Lower lobe of right lung (tissue), 2 donors: Measurements from ENCODE around the gene WDR7. TPM values are rescaled to one million over a fixed set of nuclear protein-coding genes. Genes with fewer than 3 reads are reported as not detected.

Experiments used
- ATAC-seq, 2 donors: fragments of 200-7000 bp; cut with Tn5 transposase; one replicate each; pipeline ENCODE4 v1.9.1; 2020 to 2022; ENCODE audit warnings: mild to moderate bottlenecking in 2 of 2, moderate library complexity in 2 of 2
- DNase-seq: peaks from one replicate; pipeline ENCODE4 v3.0.0-alpha.2; 2020
- H3K27ac ChIP-seq: fragments of 200-600 bp; one replicate; pipeline ENCODE4 v1.8.0; 2022
- H3K27me3 ChIP-seq: fragments of 200-600 bp; one replicate; pipeline ENCODE4 v1.8.0; 2022; ENCODE audit warnings: low read depth
- H3K36me3 ChIP-seq: fragments of 200-600 bp; one replicate; pipeline ENCODE4 v1.8.0; 2022; ENCODE audit warnings: mild to moderate bottlenecking
- H3K4me1 ChIP-seq: fragments of 200-600 bp; one replicate; pipeline ENCODE4 v1.8.0; 2022
- H3K4me3 ChIP-seq: fragments of 200-600 bp; one replicate; pipeline ENCODE4 v1.8.0; 2022; ENCODE audit warnings: mild to moderate bottlenecking
- H3K9me3 ChIP-seq: fragments of 200-600 bp; one replicate; pipeline ENCODE4 v1.8.0; 2022
- CTCF ChIP-seq: fragments of 200-600 bp; IDR thresholded peaks from one replicate; pipeline ENCODE4 v1.8.0; 2022; ENCODE audit warnings: antibody characterized with exemption, mild to moderate bottlenecking
- intact Hi-C: fragments of 100-400 bp; cut with DNase I; formaldehyde crosslinking; loops from one replicate; pipeline ENCODE4 v1.11.0; 2022
- total RNA-seq: library from RNA; stranded (reverse); fragmentation: NEBNext Ultra II Directional; extraction: Animal tissue kit (Norgen Biotek cat#: 25700); gene quantifications from one replicate; pipeline ENCODE4 v1.2.1, GENCODE V29; 2021
- donor health status: DM: no; HTN: yes; CAD: no; lungs with severe emphysema.

WDR7 gene
- total RNA-seq, 1 donor from 2014 or later, result 29.1 TPM

GRCh38 chr18:56995579-56996188 lies 344.5 kb downstream of the WDR7 start:
- Histone ChIP-seq H3K9me3 (no peaks in the 10 kb centered on the region), H3K4me3 (no peak overlapping the region), H3K27me3 (no peaks in the 10 kb centered on the region), H3K27ac (no peak overlapping the region), H3K36me3 (no peaks in the 10 kb centered on the region), H3K4me1 (no peaks in the 10 kb centered on the region)
- TF ChIP-seq CTCF, result no peak
- intact Hi-C loops, result no loop called here
- no peak for DNase-seq
- no peak for ATAC-seq

GRCh38 chr18:56997200-56997599 lies 346.0 kb downstream of the WDR7 start:
- no peak for ATAC-seq
- intact Hi-C loops, result no loop called here
- Histone ChIP-seq H3K9me3 (no peaks in the 10 kb centered on the region), H3K4me1 (no peaks in the 10 kb centered on the region), H3K27ac (no peak overlapping the region), H3K4me3 (no peak overlapping the region), H3K27me3 (no peaks in the 10 kb centered on the region), H3K36me3 (no peaks in the 10 kb centered on the region)
- no peak for TF ChIP-seq CTCF
- DNase-seq, result no peak

DNA sequence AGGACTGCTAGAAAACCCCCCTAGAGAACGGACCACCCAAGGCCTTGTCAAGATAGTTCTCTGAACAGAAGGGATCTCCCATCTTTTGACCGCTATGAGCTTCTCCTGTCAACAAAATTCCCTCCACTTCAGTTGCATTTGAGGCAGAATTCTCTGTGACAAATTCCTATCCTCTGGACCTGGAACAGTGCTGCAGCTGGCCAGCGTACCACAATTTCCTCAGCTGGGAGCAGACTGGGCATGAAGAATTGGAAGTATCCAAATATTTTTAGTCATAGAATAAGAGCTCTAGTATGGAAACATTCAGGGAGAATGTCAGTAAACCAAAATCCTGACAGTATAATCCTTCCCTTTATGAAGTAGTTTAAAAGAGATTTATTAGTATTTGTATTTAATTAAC lies 348.7 kb downstream of the WDR7 start:
- no peak overlapping the region for H3K27ac ChIP-seq
- H3K36me3 ChIP-seq, result no peaks in the 10 kb centered on the region
- intact Hi-C loops, result no loop called here
- DNase-seq, result no peak
- TF ChIP-seq CTCF, result no peak
- no peaks in the 10 kb centered on the region for H3K9me3 ChIP-seq
- H3K27me3 ChIP-seq, result no peaks in the 10 kb centered on the region
- peaks cover 2% of the 10 kb centered on the region for H3K4me1 ChIP-seq
- H3K4me3 ChIP-seq, result no peak overlapping the region
- ATAC-seq, result no peak

DNA sequence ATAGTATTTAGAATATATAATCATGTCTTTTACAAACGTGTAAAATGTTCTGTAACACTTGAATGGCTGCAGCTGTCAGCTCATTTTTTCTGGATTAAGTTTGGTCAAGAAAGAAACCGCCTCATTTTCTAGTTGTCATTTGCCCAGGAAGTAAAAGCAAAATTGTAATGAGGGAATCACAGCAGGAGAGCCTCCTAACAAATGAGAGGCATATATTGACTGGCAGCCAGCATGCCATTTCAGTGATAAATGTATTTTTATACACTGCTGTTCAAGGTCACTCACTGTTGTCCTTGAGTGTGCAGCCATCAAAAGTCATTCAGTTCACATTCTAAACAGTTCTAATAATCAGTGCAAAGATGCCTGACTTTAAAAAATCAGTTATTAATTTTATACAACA lies 351.5 kb downstream of the WDR7 start:
- H3K27ac ChIP-seq, result no peak overlapping the region
- intact Hi-C loops, result no loop called here

GRCh38 chr18:57003342-57003741 lies 352.2 kb downstream of the WDR7 start:
- intact Hi-C loops, result no loop called here
- TF ChIP-seq CTCF, result no peak
- Histone ChIP-seq H3K27me3 (no peaks in the 10 kb centered on the region), H3K9me3 (no peaks in the 10 kb centered on the region), H3K27ac (no peak overlapping the region), H3K4me3 (no peak overlapping the region), H3K4me1 (peaks cover 7% of the 10 kb centered on the region), H3K36me3 (no peaks in the 10 kb centered on the region)
- DNase-seq (no peak), ATAC-seq (no peak)

More for the DNA sequence above, 351.5 kb downstream of the WDR7 start:
- H3K4me3 ChIP-seq, result no peak overlapping the region
- no peaks in the 10 kb centered on the region for H3K36me3 ChIP-seq
- no peak for ATAC-seq
- DNase-seq, result no peak
- H3K9me3 ChIP-seq, result no peaks in the 10 kb centered on the region
- no peaks in the 10 kb centered on the region for H3K27me3 ChIP-seq
- TF ChIP-seq CTCF, result no peak
- peaks cover 7% of the 10 kb centered on the region for H3K4me1 ChIP-seq
